Activated CD8-positive, alpha-beta memory T cell treated with anti-CD3 and anti-CD28 coated beads for 1 hour (primary cell): Measurements from ENCODE around the gene TMEM234.

Experiments used
- DNase-seq, 2 donors: peaks; one replicate each; pipeline ENCODE4 v3.0.0-alpha.2; 2020; ENCODE audit warnings: low read depth in 1 of 2; ENCODE audit errors: extremely low read depth in 1 of 2

Gene TMEM234

DNA sequence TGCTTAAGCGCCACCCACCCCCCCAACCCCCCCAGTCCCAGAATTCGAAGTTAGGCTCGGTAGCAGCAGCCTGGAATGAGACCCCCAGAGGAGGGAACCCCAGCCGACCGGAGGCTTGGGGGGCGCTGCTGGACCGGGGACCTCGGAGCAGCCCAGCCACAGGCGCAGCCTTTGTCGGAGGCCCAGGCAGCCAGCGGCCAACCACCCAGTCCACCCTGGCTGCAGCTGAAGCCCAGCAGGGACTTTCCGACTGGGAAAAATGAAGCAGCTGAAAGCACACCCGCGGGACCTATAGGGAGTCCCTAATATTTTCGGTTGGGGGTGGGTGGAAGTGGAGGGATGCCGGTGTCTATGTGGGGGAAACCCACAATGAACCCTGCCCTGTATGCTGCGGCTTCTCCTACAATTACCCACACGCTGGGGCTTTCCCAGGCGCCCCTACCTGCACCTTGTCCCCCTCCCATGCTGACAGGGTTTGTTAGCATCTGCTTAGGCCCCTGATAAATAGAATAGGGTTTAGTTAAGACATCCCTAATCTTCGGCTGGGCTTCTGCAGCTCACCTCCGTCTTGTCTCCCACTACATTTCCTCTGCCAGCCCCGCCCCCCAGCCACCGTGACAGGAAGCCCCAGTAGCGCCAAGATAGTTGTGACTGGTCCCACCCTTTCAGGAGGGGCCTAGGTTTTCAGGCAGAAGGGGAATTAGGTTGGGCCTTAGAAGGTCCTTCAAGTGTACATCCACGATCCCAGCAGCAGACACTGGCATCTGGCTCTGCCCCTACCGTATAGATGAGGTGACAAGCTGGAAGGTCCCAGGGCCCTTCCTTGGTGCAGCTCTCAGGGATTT is 20.9 kb downstream of the TMEM234 start:
- DNase-seq: peak in 1 of 2 donors; percentile 67

DNA sequence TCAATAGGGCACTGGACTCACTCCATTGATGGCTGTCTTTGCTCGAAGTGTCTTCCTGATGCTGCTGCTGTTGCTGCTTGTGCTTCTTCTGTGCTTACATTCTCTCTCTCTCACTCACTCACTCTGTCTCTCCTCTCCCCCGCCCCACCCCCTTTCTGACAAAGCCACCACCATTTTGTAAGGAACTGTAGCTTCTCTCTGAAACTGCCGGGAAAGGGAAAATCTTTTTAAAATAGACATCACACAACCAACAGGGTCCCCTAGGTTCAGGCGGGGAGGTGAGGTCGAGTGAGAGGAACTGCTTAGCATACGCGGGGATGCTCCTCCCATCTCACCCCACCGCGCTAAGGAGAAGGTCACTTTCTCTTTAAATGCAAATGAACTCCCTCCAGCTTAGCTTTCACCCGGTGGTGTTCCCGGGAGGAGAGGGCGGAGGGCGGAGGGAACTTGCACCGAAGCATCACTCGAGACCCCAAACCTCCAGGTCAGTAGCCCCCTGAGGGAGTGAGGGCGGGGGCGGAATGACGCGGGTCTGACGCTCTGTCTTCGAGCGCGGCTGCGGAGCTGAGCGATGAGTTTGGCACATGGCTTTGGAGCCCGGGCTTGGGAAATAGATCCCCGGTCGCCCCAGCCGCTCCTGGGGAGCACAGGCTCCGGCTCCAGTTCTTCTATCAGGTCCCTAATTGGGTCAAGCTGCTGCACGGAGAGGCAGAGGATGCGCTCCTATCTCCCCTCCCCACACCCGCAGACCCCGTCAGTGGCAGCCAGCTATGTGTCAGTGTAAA is 21.7 kb downstream of the TMEM234 start, which contains the start of gene CCDC28B:
Gene CCDC28B (plus strand): TSS at position 370 of the 785 bp plus-strand sequence. CDS start 1,341 bp downstream, outside the sequence.
- DNase-seq: peak in 1 of 2 donors; percentile 25

DNA sequence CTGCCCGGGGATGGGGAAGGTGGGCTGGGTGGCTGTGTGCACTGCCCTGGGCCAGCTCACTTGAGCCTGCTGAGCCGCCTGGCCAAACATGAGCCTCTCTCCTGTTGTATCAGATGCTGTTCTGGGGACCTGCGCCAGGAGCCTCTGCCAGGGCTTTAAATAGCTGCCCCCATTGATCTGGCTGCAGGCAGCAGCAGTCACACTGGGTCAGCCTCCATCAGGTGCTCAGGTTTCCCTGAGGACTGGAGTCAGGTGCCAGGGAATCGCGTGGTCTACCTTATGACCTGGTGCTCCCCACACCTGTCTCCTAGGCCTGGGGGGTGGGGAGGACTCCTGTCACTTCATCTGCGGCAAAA is 22.5 kb downstream of the TMEM234 start:
- no peak for DNase-seq

DNA sequence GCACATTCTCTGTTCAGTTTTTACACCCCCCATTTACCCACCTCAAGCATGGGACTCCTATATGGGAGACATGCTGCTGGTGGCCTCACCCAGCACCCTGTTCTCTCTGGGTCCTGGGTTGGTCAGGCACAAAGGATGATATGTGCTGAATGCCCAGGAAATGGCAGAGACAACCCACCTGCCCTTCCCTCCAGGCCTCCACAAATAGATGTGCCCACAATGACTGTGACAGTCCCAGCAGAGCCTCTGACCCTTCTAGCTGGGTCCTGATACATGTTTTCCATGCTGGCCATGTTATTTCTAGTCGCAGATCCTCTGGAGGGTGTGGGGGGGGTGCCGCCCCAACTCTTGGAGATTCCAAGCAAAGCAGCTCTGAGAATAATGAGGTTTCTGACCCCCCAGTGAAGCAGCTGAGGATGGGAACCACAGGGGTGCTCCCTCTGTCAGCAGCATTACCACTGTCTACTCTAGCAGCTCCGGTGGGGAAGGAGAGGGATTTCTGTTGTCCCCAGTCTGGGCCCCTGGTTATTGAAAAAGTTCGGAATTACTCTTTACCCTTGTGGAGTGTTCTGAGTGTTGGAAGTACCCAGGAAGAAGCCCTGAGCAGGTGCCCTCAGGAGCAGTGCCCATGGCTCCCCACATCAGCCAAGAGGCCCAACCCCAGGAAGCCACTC is 23.0 kb downstream of the TMEM234 start:
- DNase-seq: no peak

DNA sequence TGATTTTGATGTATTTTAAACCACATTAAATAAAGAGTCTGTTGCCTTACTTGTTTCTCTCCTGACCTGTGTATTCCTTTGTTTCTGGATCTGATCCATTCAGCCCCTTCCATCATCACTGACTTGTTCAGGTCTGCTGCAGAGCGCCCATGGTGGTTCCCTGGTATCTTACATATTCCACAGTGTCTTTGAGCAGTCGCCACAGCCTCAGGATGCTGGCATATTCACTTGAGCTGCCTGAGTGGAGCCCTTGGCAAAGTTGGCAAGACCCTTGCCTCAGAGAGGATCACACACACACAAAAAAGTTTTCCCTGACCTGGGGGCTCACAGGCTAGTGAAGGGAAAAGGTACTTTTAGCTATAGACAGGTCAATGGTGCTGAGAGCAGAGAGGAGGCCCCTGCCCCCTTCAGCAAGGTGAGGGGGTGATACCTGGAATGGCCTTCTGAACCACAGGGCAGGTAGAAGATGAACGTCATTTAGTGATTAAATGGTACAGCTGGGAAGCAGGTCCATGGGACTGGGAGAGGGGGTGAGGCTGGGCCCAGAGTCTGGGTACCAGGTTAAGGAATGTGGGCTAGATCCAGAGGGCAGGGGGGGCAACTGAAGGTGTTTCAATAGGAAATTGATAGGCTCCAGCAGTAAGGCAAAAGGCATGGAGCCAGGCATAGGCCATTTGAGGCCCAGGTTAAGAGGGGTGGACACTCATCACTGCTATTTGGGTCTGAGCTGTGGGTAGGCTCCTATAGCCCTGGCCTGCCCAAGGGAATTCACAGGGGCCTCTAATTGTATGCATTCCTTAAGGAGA is 23.7 kb downstream of the TMEM234 start:
- no peak for DNase-seq

DNA sequence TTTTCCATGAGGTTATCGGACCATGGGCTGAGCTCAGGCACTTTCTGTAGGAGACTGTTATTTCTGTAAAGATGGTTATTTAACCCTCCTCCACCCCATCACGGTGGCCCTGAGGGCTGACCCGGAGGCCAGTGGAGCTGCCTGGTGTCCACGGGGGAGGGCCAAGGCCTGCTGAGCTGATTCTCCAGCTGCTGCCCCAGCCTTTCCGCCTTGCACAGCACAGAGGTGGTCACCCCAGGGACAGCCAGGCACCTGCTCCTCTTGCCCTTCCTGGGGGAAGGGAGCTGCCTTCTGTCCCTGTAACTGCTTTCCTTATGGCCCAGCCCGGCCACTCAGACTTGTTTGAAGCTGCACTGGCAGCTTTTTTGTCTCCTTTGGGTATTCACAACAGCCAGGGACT is 24.3 kb downstream of the TMEM234 start:
- DNase-seq: no peak

DNA sequence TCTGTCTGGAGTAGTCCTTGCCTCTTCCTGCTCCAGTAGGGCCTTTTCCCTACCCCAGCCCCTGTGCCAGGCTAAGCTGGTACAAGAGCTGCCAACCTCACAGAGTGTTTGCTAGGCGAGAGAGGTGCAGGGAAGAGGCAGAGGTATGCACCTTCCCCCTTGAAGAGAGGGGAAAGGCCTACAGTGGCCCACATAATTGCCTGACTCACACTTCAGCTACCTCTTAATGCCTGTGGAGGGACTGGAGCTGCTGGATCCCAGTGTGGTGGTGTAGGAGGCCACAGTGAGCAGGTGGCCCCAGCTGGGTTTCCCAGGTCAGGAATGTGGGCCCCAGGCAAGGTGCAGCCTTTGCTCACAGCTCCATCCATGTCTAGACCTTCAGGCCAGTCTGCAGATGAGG is 25.1 kb downstream of the TMEM234 start:
- no peak for DNase-seq

DNA sequence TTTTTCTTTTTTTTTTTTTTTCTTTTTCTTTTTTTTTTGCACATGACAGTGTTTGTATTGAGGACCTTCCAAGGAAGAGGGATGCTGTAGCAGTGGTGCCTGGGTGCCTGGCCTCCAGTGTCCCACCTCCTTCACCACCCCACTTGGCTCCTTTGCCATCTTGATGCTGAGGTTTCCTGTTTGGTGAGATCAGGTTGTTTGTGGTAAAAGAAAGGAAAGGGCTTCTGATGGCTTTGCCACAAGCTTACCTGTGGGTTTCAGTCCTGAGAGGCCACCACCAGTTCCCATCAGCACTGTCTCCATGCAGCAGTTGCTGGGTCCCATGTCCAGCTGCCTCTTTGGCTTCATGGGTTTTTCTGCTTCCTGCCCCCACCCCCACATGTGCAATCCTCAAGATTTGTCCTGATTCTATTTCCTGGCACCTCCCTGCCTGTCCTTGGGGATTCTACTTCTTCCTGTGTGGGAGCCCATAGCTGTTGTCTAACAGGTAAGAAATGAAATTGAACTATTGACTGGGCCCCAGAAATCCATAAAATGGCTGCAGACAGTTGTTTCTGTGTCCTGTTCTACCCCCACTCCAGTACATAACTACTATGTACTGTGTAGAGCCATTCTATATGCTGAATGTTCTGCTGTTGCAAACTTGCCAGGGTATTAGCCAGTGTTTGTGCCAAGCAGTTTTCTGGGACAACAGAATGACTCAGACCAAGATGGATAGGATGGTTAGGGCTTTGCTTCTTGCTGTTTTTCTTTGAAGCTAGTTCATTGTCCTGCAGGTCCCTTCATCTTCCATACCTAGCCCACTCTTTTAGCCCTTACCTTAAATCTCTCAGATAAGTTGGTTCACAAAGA is 26.0 kb downstream of the TMEM234 start:
- DNase-seq: no peak

DNA sequence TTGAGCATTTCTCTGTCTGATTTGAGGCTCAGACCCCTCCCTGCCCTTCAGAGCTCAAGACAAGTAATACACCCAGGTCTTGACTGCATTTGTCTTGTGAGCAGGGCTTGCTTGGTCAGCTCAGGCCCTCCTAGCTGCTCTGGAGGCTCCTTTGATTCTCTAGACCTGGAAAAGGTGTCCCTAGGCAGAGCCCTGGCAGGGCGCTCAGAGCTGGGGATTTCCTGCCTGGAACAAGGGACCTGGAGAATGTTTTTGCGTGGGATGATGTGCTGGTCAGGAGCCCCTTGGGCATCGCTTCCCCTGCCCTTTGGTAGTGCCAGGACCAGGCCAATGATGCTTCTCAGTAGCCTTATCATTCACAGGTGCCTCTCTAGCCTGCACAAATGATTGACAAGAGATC is 26.6 kb downstream of the TMEM234 start:
- DNase-seq: no peak

DNA sequence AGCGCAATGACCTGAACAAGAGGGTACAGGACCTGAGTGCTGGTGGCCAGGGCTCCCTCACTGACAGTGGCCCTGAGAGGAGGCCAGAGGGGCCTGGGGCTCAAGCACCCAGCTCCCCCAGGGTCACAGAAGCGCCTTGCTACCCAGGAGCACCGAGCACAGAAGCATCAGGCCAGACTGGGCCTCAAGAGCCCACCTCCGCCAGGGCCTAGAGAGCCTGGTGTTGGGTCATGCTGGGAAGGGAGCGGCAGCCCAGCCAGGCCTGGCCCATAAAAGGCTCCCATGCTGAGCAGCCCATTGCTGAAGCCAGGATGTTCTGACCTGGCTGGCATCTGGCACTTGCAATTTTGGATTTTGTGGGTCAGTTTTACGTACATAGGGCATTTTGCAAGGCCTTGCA is 27.2 kb downstream of the TMEM234 start:
- no peak for DNase-seq

DNA sequence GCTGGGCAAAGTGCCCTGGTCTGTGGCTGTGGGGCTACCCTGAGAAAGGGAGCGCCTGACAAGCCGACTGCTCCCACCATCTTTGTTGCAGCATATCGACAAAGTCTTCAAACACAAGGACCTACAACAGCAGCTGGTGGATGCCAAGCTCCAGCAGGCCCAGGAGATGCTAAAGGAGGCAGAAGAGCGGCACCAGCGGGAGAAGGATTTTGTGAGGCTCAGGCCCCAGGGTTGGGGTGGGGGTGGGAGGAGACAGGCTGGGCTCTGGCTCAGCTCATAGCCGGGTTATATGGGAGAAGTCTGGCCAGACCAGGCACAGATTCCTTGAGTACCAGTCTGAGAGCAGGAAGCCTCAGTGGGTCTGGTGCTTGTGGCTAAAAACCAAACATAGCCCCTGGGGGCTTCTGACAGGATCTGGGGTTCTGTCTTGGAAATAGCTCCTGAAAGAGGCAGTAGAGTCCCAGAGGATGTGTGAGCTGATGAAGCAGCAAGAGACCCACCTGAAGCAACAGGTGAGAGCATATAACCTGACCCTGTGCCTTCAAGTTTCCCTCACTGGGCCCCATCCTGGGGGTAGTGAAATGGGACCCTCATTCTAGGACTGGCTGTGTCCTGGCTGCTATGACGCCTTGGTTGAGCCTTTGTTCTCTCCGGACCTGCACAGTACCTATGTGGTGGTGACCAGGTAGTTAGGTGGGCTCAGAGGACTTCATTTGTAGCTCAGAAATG is 29.8 kb downstream of the TMEM234 start:
- DNase-seq: no peak

DNA sequence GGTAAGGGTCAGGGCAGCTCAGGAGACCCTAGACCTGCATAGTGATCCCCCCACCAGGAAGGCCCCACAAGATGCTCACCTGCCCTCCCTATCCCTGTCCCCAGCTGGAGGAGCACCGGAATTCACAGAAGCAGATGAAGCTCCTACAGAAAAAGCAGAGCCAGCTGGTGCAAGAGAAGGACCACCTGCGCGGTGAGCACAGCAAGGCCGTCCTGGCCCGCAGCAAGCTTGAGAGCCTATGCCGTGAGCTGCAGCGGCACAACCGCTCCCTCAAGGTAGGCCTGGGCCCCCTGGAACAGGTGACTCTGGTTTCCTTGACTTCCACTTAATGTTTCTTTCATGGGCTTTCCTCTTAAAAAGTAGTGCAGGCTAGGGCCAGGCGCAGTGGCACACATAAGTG is 34.3 kb downstream of the TMEM234 start:
- DNase-seq: no peak

DNA sequence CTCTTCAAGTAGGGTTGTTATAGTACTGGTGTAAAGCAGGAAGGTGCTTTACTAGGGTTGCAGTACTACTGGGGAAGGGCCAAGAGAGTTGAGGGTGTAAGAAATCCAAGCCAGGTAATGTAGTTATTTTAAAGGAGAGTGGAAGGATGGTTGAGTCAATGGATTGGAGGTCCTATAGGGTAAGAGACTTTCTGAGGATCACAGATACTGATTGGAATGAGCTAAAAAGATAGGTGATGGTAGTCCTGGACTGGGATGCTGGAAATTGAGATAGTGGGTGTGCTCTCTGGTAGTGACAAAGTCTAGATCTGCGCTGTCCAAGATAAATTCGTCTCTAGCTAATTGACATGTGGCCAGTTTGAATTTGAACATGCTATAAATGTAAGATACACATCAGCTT is 35.7 kb downstream of the TMEM234 start:
- DNase-seq: no peak

DNA sequence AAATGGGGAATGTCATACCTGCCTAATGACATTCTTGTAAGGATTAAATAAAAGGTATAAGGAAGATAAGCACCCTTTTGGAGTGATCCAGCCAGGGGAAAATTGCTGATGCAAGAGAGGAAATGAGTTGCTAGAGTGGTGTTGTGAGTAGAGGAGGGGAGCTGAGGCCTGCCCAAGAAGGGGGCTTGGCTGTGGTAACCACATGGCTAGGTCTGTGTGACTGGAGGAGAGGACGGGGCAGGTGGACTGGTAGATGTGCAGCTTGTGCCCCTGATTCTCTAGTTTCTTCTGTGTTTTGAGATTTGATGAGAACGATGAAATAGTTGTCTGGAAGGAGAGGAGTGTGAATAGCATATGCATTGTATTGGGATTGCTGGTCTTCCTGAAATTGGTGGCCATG is 36.1 kb downstream of the TMEM234 start:
- DNase-seq: no peak

DNA sequence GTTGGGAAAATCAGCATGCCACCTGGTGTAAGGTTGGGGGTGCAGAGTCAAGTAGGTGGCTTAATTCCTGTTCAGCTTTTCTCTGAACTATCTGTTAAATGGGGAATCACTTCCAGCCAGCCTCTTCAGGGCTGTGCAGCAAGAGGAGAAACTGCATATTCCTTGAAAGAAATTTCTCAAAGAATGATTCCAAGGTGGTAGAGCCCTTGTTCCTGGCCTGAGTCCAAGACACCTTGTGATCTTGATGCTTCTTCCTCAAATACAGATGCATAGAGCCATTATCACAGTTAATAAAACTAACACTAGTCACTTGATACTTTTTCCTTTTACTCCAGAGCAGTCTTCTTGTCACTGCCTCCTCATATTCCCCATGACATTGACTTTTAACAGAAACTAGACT is 37.5 kb downstream of the TMEM234 start:
- DNase-seq: no peak

DNA sequence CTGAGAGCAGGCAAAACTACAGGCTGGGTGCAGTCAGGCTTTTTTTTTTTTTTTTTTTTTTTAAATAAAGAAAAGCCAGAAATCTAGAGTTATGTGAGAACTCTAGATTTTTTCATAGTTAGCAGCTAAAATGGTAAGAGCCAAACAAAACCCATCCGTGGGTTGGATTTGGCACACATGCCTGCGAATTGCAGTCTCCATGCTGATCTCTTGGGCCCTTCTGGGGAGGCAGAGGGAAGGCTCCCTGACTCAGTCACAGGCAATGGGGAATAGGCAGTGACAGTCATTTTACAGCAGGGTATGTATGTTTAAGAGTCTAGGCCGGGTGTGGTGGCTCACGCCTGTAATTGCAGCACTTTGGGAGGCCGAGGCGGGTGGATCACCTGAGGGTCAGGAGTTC is 40.1 kb downstream of the TMEM234 start:
- no peak for DNase-seq

DNA sequence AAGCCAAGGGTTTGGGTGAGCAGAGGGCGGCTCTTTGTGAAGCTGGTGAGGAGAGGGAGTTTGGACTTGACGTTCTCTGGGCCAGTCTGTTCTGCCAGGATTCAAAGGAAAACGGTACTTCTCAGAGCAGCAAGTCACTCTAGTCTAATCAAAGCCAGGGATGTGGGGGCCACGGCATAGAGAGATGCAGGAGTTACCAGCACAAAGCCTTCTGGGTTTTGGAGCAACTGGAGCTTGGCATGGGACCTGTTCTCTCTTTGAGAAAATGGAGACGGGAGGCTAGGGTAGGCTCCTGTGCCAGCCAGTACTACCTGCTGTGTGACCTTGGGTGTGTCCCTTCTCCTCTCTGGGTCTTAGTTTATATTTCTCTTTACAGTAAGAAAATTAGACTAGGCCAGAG is 40.6 kb downstream of the TMEM234 start:
- DNase-seq: no peak

DNA sequence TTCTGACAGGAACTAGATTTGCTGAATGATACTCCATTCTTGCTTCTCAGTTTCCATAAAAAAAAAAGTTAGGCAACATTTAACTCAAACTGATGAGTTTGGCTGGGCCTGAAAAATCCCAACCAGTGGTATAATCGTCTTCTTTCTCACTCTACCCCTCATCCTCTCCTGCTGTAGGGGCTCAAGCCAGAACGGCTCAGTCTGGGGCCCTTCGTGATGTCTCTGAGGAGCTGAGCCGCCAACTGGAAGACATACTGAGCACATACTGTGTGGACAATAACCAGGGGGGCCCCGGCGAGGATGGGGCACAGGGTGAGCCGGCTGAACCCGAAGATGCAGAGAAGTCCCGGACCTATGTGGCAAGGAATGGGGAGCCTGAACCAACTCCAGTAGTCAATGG is 41.1 kb downstream of the TMEM234 start:
- DNase-seq: no peak
